CD4-positive, alpha-beta T cell treated with Interleukin-6 for 4 hours (primary cell): ENCODE data around the gene SMS.
"Not testable (repeated sequence)": the region's sequence is repeated elsewhere in the genome, so short reads cannot be mapped to it uniquely, and the experiment has no call there.

Source experiments
- DNase-seq: peaks from one replicate; pipeline ENCODE4 v3.0.0-alpha.2; 2020; ENCODE audit warnings: mixed read lengths

SMS gene

GRCh38 chrX:21952624-21953023 lies 12.1 kb downstream of the SMS start:
- DNase-seq: no peak

GRCh38 chrX:21953195-21953830 lies 12.8 kb downstream of the SMS start:
- DNase-seq: not testable (repeated sequence)

DNA sequence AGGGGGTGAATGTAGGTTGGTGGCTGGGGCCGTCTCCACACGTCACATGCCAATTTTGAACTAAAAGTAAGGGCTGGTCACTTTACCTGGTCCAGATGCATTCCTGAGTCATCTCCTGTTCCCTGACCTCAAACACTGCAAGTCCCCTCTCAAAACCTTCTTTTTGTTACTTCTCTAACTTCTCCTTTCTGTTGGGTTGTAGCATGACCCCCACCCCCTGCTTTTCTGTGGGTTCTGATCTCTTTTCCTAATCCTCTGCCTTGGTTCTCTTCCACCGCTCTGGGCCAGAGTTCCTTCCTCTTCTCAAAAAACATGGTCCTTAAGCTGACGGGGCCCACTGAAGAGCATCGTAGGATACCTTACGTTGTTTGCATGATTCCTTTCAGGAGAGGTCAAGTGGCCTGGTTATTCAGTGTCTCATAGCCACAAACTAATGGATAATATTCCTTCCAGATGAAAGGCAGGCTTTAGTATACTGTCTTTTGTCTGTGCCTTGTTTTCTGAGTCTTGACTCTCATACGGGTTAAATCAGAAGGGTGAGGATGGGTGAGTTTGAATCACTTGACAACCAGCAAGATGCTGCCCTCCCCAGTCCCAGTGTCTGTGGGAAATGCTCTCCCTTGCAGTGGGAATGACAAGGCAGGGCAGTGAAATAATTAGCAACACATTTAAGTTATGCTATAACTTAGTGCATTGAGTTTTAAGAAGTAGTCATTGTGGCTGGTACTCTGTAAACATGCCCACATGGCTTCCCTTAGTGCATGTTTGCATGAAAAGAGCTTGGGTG lies 15.1 kb downstream of the SMS start:
- DNase-seq: no peak

DNA sequence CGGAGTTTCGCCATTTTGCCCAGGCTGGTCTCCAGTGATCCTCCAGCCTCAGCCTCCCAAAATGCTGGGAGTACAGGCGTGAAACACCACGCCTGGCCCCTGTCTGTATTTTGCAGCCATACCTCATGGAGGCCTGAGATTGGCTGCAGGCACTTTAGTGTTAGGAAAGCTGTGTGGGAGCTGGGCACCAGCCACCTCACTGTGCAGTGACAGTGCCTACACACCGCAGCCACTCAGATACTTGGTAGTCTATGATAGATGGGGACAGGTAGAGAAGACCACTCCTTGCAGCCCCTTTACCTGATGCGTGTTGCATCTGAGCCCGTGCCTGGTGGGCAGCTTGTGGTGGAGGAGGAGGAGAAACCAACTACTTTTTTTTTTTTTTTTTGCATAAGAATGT lies 16.3 kb downstream of the SMS start:
- DNase-seq: no peak

GRCh38 chrX:21958187-21958586 lies 17.7 kb downstream of the SMS start:
- no peak for DNase-seq

DNA sequence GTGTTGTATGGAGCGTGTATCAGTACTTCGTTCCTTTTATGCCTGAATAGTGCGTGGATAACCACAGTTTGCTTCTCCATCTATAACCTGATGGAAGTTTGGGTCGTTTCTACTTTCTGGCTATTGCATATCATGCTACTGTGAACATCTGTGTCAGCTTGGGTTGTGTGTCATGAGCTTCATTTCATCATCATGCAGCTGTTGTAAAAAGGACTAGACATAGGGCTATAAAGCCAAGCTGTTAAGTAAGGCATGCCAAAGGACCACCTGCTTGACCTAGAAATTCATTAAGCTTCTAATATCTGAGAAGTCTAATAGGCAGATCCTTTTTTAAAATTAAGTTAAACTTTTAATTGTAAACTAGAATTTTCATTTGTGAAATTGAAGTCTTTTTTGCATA lies 18.4 kb downstream of the SMS start:
- no peak for DNase-seq

DNA sequence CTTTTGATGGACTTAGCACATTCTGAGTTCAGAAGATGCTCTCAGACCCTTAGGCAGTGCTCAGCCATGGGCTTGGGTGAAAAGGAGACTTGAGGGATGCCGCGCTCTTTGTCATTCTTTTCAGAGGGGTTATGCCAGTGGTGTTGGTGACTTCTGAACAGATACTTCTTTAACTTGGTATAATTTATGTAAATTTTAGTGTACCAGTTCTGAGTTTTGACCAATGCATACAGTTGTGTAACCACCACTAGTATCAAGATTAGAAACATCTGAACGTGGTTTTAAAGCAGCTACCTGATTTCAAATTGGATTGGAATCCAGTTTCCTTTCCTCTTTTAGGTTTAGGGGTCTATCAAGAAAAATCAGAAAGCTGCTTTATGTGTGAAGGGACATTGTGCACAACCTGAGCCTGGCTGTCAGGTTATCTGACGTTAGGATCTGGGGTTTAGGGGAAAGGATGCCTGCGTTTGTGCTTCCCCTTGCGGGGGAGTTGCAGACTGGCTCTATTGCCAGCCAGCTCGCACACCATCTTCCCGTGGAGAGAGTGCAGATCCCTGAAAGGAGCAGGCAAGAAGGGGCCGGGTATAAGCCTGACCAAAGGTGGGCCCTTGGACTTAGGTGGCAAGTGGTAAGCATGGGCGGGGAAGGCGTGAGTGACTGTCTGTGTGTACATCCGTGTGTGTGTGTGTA lies 19.0 kb downstream of the SMS start:
- no peak for DNase-seq

- DNase-seq: no peak
Observed at GRCh38 chrX:21960569-21961541, 20.3 kb downstream of the SMS start.

DNA sequence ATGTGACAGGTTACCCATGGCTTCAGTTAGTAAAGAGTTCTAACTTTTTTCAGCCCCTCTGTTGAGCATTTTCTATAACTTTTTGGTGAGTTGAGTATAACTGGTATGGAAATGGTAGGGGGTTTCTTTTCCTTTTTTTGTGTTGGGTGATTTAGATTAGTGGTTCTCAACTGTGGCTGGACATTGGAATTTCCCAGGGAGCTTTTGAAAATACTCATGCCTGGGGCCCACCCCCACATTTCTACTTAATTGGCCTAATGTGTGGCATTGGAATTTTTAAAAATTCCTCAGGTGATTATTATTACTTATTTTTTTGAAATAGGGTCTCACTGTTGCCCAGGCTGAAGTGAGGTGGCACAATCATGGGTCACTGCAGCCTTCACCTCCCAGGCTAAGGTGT lies 21.9 kb downstream of the SMS start:
- no peak for DNase-seq

DNA sequence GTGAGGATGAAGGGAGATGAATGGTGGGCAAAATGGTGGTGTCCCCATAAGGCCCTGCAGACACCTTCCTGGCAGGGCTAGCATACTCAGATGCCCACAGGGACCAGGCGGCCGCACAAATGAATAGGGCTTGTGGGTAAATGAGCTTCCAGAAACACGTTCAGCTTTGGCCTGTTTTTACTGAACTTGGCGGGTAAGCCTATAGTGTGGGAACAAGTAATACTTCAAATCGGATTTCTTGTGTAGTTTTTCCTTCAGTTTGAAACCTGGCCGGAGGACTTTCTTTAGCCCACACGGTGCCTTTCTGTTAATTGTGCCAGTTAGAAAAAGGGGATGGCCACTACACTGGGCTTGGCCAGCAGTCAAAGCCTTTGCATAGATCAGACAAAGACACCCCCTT lies 22.8 kb downstream of the SMS start:
- DNase-seq: no peak

DNA sequence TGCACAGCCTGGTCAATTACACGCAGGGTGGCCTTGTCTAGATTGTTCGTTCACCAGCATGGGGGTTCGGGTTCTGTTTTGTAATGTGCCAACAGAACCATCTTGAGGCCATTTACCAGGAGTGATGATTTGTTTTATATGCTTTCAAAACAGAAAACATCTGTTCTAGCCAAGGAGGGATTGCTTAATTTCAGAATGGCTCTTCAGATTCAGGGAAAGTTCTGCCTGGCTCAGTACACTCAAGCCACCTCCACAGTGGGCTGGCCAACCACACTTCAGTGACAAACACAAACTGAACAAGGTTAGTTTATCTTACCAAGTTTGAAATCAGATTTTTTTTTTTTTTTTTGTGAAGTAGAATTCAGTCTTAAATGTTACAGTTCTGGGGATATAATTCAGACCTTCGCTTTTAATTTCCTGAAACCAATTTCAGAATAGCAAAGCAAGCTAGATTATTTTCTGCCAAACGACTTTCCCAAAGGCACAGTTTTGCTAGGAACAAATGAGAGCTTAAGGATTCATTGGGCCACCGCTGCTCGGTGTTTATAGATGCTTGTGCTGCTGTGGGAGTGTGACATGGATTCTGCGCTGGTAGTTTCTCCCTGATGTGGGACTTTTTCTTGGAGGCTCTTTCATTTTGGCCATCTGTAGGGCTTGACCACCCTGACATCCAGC lies 23.4 kb downstream of the SMS start:
- DNase-seq: no peak

- no peak for DNase-seq
Observed at GRCh38 chrX:21966866-21967265, 26.4 kb downstream of the SMS start.

DNA sequence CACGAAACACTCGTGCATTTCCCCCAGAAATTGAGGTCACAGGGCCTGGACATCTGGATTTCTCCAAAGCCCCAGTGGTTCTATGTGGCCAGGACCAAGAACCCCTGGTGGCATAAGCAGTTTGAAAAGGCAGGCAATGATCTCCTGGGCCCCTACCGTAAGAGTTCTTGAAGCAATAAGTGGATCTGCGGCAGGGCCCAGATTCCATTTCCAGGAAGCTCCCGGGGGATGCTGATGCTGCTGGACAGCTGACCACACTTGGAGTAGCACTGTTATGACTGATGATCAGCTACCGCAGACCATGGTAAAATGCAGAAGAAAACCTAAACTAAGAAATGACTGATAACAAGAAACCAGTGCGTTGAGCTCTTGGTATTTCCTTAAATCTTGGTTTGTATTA lies 27.8 kb downstream of the SMS start:
- no peak for DNase-seq

- no peak for DNase-seq
Observed at GRCh38 chrX:21970326-21970725, 29.8 kb downstream of the SMS start.

GRCh38 chrX:21972046-21972445 lies 31.5 kb downstream of the SMS start:
- no peak for DNase-seq

DNA sequence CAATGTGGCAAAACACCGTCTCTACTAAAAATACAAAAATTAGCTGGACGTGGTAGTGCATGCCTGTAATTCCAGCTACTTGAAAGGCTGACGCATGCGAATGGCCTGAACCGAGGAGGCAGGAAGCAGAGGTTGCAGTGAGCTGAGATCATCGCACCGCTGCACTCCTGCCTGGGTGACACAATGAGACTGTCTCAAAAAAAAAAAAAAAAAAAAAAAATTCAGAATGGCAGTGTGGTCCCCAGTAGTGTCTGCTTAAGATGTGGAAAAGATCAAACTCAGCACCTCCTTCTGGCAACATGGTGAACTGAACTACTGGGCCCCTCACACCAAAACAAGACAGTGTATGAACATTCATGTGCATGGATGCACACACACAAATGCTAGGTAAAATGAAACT lies 32.2 kb downstream of the SMS start:
- peak; percentile 65 for DNase-seq

GRCh38 chrX:21973321-21974010 lies 33.0 kb downstream of the SMS start:
- no peak for DNase-seq

DNA sequence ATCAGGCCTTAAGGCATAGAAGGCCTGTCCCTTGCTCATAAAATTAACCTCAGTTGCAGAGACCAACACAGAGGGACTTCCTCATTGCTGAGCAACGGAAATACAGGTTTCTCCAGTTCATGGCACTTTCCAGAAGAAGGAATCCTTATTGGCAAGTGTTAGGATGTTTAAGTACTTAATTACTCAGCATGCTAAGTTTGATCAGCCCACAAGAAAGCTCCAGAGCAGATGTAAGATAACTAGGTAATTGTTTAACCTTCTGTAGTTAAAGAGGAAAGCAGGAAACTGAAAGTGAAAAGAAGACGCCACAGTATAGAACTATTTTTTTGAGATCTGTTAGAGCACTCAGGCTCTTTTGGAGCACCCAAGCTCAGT lies 33.5 kb downstream of the SMS start:
- no peak for DNase-seq

DNA sequence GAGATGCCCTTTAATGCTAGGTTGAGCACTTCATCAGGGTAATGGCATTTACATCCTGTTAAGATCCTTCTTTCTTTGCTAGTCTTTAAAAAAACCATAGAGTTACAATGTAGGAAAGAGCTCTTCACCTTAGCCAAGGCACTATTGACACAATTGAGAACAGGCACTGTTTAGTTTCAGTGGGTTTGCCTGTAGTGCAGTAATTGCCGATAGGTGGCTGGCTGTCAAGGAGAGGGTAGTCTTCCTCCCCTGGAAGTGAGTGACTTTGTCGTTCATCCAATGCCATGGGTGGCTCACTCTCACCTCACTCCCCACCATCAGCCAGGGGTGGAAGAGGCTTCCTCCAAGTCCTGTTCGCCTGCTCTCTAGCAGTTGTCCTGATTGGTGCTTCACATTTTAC lies 34.7 kb downstream of the SMS start:
- no peak for DNase-seq

- DNase-seq: no peak
Observed at GRCh38 chrX:21975812-21976211, 35.3 kb downstream of the SMS start.

DNA sequence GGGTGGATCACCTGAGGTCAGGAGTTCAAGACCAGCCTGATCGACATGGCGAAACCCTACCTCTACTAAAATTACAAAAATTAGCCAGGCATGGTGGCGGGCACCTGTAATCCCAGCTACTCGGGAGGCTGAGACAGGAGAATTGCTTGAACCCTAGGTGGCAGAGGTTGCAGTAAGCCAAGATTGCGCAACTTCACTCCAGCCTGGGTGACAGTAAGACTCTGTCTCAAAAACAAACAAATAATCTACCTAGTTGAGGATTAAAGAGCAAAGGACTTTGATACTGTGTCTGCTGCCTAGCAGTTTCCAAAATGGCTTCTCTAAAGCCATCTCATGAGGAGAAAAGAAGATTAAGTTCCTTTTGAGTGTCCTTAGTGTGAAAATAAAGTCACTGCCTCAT lies 37.8 kb downstream of the SMS start:
- no peak for DNase-seq

DNA sequence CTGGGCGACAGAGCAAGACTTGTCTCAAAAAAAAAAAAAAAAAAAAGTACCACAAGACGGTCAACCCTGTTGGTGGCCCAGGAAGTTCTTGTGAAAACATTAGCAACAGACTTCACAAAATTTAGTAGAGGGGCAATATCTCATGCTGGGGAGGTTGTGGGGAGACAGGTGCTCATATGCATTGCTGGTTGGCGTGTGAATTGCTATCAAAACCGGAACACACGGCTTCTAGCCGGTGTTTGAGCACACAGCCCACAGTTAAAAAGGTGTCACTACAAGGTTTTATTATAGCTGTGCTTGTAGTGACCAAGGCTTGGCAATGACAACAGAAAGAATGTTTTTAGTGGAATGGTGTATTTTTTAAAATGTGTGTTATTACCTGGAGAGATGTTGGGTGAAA lies 41.8 kb downstream of the SMS start:
- no peak for DNase-seq
